Stromal cell of bone marrow (primary cell): ENCODE data around the gene GPR137B.
A peak's percentile ranks its signal among the peaks of the same experiment; 100 is the strongest.

Source experiments
- DNase-seq: peaks from one replicate; pipeline ENCODE4 v3.0.0-alpha.2; 2012; ENCODE audit warnings: low read depth

GPR137B gene

GRCh38 chr1:236114076-236114747 is 28.1 kb upstream of the GPR137B start:
- DNase-seq = no peak

GRCh38 chr1:236117710-236118109 is 24.6 kb upstream of the GPR137B start:
- no peak for DNase-seq

GRCh38 chr1:236119943-236120484 is 22.3 kb upstream of the GPR137B start:
- DNase-seq = no peak

- DNase-seq = no peak
These were observed 21.6 kb upstream of the GPR137B start for GRCh38 chr1:236120721-236121153.

- DNase-seq = no peak
These were observed 20.2 kb upstream of the GPR137B start for GRCh38 chr1:236122176-236122575.

GRCh38 chr1:236123563-236123962 is 18.8 kb upstream of the GPR137B start:
- no peak for DNase-seq

GRCh38 chr1:236124965-236125364 is 17.4 kb upstream of the GPR137B start:
- DNase-seq = no peak

GRCh38 chr1:236127045-236127444 is 15.3 kb upstream of the GPR137B start:
- DNase-seq = no peak

- DNase-seq = no peak
These were observed 13.6 kb upstream of the GPR137B start for GRCh38 chr1:236128646-236129178.

- no peak for DNase-seq
These were observed 13.0 kb upstream of the GPR137B start for GRCh38 chr1:236129306-236129705.

- DNase-seq = no peak
These were observed 12.0 kb upstream of the GPR137B start for GRCh38 chr1:236130372-236130771.

- no peak for DNase-seq
These were observed 10.4 kb upstream of the GPR137B start for GRCh38 chr1:236131916-236132315.

GRCh38 chr1:236132420-236133046 is 9.8 kb upstream of the GPR137B start:
- DNase-seq = no peak

GRCh38 chr1:236133339-236133738 is 9.0 kb upstream of the GPR137B start:
- DNase-seq = no peak

GRCh38 chr1:236133802-236134201 is 8.5 kb upstream of the GPR137B start:
- DNase-seq = no peak

GRCh38 chr1:236137285-236137852 is 5.0 kb upstream of the GPR137B start:
- no peak for DNase-seq

GRCh38 chr1:236139495-236139894 is 2.8 kb upstream of the GPR137B start:
- DNase-seq = no peak

GRCh38 chr1:236140705-236141446 is 1.5 kb upstream of the GPR137B start:
- no peak for DNase-seq

- peak; percentile 19 for DNase-seq
These were observed 689 bp upstream of the GPR137B start for GRCh38 chr1:236141447-236142252.

- peak; percentile 63 for DNase-seq
These were observed 987 bp downstream of the GPR137B start for GRCh38 chr1:236143104-236143948.
